ENCODE data around the gene PTPRQ.

DNA sequence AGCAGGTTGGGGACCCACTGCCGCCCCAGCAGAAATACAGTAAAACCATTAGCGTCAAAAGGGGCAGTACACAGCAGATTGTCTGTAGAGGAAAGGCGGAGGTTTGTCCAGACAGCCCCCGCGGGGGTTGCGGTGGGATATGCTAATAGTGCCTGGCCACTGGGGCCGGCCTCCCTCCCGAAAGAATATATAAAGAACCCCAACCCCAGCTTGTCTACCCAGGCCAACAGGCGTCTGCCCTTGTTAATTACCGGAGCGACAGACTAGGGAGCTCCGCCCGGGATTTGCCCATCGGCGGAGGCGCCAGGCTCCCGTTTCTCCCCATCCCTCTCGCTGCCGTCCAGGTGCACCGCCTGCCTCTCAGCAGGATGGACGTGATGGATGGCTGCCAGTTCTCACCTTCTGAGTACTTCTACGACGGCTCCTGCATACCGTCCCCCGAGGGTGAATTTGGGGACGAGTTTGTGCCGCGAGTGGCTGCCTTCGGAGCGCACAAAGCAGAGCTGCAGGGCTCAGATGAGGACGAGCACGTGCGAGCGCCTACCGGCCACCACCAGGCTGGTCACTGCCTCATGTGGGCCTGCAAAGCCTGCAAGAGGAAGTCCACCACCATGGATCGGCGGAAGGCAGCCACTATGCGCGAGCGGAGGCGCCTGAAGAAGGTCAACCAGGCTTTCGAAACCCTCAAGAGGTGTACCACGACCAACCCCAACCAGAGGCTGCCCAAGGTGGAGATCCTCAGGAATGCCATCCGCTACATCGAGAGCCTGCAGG is 272.8 kb downstream of the PTPRQ start, which contains the start of gene MYF5:
- TF ChIP-seq POLR2A (IDR thresholded peaks at IDR 0.05) (no peak), CTCF (IDR thresholded peaks at IDR 0.05) (no peak)

Data from suprapubic skin (tissue), 3 donors.